Gastrocnemius medialis (tissue), 4 donors: ENCODE results near the gene B4GAT1.
A peak's percentile ranks its signal among the peaks of the same experiment; 100 is the strongest.

Experiments
- CTCF ChIP-seq, 5 experiments: fragments of 450-650 bp in 3 of 5; fragments of 200-600 bp in 2 of 5; sonication (generic) in 2 of 5; IDR thresholded peaks in 4 of 5; conservative IDR thresholded peaks in 1 of 5; 1 replicate in 4 of 5; 2 replicates in 1 of 5; pipeline ENCODE4 v1.5.1; 2016 to 2019; ENCODE audit warnings: antibody characterized with exemption in 5 of 5, mild to moderate bottlenecking in 3 of 5, moderate library complexity in 3 of 5
- POLR2A ChIP-seq, 2 donors: fragments of 450-650 bp; IDR thresholded peaks; one replicate each; pipeline ENCODE4 v1.6.1; 2017; ENCODE audit warnings: antibody characterized with exemption in 2 of 2, mild to moderate bottlenecking in 2 of 2, moderate library complexity in 2 of 2

- peak; percentile 81 to 96 (median 93) for TF ChIP-seq CTCF (IDR thresholded peaks at IDR 0.05 in 4 of 5, conservative IDR thresholded peaks at IDR 0.05 in 1 of 5)
- TF ChIP-seq POLR2A (IDR thresholded peaks at IDR 0.05) = no peak
These were observed 18.9 kb downstream of the B4GAT1 start for GRCh38 chr11:66328302-66329144.
